ENCODE data around the gene HDAC7. TPM values are rescaled to one million over a fixed set of nuclear protein-coding genes. Genes with fewer than 3 reads are reported as not detected.
A peak's percentile ranks its signal among the peaks of the same experiment; 100 is the strongest.

Gene HDAC7
- total RNA-seq, 4 donors from 2014 or later: 55.9 to 96.5 (median 59.4) TPM

DNA sequence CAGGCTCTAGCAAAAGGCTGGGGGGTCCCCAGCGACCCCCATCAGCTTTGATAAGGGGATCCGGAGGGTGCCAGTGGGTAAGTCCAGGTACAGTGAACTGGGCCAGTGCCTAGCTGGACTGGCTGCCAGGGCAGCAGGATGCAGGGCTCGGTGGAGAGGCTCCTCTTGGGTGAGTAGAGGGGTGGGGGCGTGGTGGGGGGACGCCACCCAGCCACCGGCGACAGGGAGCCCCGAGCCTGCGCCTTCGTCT is 61.2 kb downstream of the HDAC7 start:
- no peak for ATAC-seq
- Histone ChIP-seq H3K4me3 (peak overlapping the region; percentile 38 to 72), H3K9me3 (no peaks in the 10 kb centered on the region), H3K27ac (peak overlapping the region in 3 of 4 donors; percentile 76 to 80 (median 76)), H3K27me3 (no peaks in the 10 kb centered on the region), H3K36me3 (no peaks in the 10 kb centered on the region), H3K4me1 (peaks cover 0 to 55% (median 12%) of the 10 kb centered on the region in 3 donors)
- TF ChIP-seq EP300 (IDR thresholded peaks at IDR 0.05): no peak
- TF ChIP-seq POLR2AphosphoS5 (IDR thresholded peaks at IDR 0.05): no peak
- TF ChIP-seq POLR2A (IDR thresholded peaks at IDR 0.05): no peak
- TF ChIP-seq, protein P1, sequence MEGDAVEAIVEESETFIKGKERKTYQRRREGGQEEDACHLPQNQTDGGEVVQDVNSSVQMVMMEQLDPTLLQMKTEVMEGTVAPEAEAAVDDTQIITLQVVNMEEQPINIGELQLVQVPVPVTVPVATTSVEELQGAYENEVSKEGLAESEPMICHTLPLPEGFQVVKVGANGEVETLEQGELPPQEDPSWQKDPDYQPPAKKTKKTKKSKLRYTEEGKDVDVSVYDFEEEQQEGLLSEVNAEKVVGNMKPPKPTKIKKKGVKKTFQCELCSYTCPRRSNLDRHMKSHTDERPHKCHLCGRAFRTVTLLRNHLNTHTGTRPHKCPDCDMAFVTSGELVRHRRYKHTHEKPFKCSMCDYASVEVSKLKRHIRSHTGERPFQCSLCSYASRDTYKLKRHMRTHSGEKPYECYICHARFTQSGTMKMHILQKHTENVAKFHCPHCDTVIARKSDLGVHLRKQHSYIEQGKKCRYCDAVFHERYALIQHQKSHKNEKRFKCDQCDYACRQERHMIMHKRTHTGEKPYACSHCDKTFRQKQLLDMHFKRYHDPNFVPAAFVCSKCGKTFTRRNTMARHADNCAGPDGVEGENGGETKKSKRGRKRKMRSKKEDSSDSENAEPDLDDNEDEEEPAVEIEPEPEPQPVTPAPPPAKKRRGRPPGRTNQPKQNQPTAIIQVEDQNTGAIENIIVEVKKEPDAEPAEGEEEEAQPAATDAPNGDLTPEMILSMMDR (IDR thresholded peaks at IDR 0.05): no peak
- WGBS, 2 donors (ENCODE audit: low coverage in 1 of 2): no CpG with 5 or more reads among the region's 10 CpGs

DNA sequence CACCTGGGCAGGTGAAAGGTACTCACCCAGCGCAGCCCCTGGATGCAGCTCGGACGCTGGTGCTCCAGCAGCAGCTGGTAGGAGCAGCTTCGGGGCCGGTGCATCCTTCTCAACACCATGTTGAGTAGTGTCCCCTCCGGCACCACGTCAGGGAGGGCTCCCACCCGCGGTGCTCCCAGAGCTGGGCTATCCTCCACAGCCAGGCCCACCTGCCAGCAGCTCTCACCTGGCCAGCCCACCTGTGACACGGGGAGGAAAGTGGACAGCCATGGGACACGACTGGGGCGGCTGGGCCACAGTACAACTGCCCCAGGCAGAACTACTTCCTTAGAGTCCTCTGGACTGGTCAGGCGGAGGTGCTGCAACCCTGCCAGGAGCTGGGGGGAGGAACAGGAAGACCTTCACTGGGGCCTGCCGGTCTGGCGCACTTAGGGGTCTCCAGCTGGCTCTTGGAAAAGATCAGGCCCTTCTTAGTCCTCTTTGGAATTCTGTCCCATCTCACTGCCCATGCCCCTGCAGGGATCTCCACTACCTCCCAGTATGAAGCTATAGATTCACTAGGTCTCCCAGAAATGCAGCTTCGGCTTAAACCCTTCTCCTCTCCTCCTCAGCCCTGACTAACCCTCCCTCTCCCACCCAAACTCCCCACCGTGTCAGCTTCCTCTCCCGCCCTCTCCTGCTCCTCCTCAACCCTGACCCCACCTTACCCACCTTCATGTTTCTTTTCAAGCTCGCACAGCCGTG is 61.7 kb downstream of the HDAC7 start:
- WGBS, 2 donors (ENCODE audit: low coverage in 1 of 2): 17 to 22% methylated on average over 1 to 2 of the region's 20 CpGs
- H3K4me1 ChIP-seq: peaks cover 0 to 60% (median 12%) of the 10 kb centered on the region in 3 donors
- ATAC-seq: no peak

DNA sequence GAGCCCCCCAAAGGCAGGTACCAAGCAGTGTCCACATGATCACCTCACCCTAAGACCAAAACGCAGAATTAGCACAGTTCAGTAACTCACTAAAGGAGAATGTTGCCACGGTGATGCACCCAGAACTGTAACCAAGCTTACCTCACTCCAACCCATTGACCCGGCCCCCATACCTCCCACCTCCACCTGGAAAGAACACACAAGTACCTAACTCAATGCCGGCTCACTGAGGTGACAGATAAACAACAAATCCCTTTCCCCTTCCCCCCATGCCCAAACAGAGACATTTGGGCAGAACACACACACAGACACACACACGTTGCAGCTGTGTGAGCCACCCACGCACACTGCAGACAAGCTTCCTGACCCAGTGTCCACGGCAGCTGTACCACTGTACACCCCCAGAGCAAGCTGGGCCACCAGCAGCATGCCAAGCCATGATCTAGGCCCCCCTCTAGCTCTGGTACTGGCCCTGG is 62.3 kb downstream of the HDAC7 start:
- no peak for TF ChIP-seq POLR2A (IDR thresholded peaks at IDR 0.05)
- TF ChIP-seq, protein P1 (IDR thresholded peaks at IDR 0.05): no peak
- TF ChIP-seq POLR2AphosphoS5 (IDR thresholded peaks at IDR 0.05): no peak
- no peak for TF ChIP-seq EP300 (IDR thresholded peaks at IDR 0.05)
- H3K27me3 ChIP-seq: no peaks in the 10 kb centered on the region
- peaks cover 0 to 66% (median 12%) of the 10 kb centered on the region in 3 donors for H3K4me1 ChIP-seq
- 40 to 100% methylated on average over 1 of the region's 7 CpGs for WGBS, 2 donors (ENCODE audit: low coverage in 1 of 2)
- H3K9me3 ChIP-seq: no peaks in the 10 kb centered on the region
- H3K27ac ChIP-seq: peak overlapping the region in 3 of 4 donors; percentile 76 to 80 (median 76)
- peak overlapping the region; percentile 38 to 72 for H3K4me3 ChIP-seq
- no peak for ATAC-seq
- H3K36me3 ChIP-seq: no peaks in the 10 kb centered on the region

More for the DNA sequence above, 61.7 kb downstream of the HDAC7 start:
- peak overlapping the region in 3 of 4 donors; percentile 76 to 80 (median 76) for H3K27ac ChIP-seq
- peak overlapping the region; percentile 38 to 72 for H3K4me3 ChIP-seq
- no peaks in the 10 kb centered on the region for H3K27me3 ChIP-seq
- TF ChIP-seq POLR2A (IDR thresholded peaks at IDR 0.05): no peak
- TF ChIP-seq EP300 (IDR thresholded peaks at IDR 0.05): no peak
- TF ChIP-seq, protein P1 (IDR thresholded peaks at IDR 0.05): no peak
- TF ChIP-seq POLR2AphosphoS5 (IDR thresholded peaks at IDR 0.05): no peak
- no peaks in the 10 kb centered on the region for H3K36me3 ChIP-seq
- no peaks in the 10 kb centered on the region for H3K9me3 ChIP-seq

DNA sequence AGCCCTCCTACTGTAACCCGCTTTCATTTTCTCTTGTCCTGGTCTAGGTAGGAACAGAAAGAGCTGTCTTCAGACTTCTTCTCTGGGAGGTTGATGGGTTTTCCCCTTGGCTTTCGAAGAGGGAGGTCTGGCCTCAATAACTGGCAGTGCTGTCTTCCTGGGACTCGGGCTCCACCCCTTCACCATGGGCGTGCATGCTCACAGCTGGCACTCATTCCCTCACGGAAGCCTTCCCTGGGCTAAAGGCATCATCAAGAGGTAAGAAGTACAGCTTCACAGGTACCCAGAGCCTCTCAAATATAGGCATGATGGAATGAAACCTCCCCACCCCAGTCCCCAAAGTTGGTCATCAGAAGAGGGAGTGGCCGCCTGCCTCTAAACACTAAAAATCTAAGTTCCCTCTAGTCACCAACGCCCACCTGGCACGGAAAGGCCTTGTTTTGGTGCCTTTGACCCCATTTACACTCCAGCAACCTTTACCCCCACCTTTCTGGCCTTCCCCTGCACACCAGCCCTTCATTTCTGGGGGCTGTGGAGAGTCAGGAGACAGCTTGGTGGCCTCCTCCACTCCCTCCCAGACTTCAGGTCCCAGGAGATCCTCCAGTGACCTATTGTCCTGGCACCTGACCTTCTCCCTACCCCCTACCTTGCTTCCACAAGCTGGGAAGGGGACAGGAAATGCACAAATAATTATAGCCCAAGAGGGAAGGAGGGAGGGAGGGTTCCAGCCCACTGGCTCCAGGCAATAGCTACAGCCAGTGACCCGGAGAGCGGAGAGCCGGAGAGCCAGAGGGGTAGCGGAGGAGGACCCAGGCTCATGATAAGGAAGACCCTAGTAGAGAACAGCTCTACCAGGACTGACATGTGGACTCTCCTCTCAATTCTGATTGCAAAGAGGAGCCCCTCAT is 63.8 kb downstream of the HDAC7 start:
- WGBS, 2 donors (ENCODE audit: low coverage in 1 of 2): 65 to 82% methylated on average over 7 to 10 of the region's 12 CpGs
- no peak for ATAC-seq
- Histone ChIP-seq H3K27me3 (no peaks in the 10 kb centered on the region), H3K4me1 (peaks cover 0 to 77% (median 12%) of the 10 kb centered on the region in 3 donors), H3K4me3 (peak overlapping the region in 1 of 2 donors; percentile 72), H3K36me3 (peaks cover 0 to 8% of the 10 kb centered on the region in 2 donors), H3K9me3 (no peaks in the 10 kb centered on the region), H3K27ac (peak overlapping the region in 3 of 4 donors; percentile 72 to 80 (median 76))
- TF ChIP-seq, protein P1 (IDR thresholded peaks at IDR 0.05): no peak
- TF ChIP-seq POLR2AphosphoS5 (IDR thresholded peaks at IDR 0.05): no peak
- no peak for TF ChIP-seq EP300 (IDR thresholded peaks at IDR 0.05)
- TF ChIP-seq POLR2A (IDR thresholded peaks at IDR 0.05): no peak
